ENCODE data around the gene KY.

Gene KY

GRCh38 chr3:134666885-134667284, 16.1 kb upstream of the KY start:
- TF ChIP-seq CTCF (IDR thresholded peaks at IDR 0.05): no peak

GRCh38 chr3:134666466-134666865, 15.6 kb upstream of the KY start:
- no peak for TF ChIP-seq CTCF (IDR thresholded peaks at IDR 0.05)

DNA sequence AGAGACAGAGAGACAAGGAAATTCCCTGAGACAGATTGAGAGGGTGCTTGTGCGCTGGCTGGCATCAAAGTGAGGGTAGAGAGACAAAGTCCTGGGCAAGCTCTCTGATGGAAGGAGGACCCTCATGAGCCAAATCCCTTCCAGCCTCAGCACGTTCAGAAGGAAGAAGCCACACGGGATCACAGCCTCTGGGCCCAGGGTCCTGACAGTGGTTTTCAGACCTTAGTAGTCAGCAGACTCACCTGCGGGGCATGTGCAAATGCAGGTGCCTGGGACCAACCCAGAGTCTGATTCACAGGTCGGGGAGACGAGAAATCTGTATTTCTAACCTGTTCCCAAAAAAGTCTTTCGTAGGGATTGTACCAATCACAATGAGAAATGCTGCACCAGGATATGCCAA, 15.2 kb upstream of the KY start:
- no peak for TF ChIP-seq CTCF (IDR thresholded peaks at IDR 0.05)

DNA sequence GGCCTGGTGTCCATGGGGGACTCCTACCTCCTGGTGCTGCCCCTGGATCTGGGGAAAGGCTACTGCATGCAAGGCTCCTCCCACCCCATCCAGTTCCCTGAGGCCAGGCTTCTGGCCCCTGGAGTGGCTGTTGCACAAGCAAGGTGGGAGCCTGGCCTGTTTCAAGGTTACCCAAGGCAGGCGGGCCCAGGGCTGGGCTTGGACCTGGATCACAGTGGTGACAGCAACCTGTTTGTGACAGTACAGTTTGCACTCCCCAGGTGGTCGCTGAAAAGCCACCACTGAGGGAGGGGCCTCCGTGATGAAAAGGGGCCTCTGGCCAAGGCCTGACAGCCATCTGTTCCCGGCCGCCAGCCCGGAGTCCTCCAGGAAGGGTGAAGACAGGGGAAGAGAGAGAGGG, 14.4 kb upstream of the KY start:
- no peak for TF ChIP-seq CTCF (IDR thresholded peaks at IDR 0.05)

DNA sequence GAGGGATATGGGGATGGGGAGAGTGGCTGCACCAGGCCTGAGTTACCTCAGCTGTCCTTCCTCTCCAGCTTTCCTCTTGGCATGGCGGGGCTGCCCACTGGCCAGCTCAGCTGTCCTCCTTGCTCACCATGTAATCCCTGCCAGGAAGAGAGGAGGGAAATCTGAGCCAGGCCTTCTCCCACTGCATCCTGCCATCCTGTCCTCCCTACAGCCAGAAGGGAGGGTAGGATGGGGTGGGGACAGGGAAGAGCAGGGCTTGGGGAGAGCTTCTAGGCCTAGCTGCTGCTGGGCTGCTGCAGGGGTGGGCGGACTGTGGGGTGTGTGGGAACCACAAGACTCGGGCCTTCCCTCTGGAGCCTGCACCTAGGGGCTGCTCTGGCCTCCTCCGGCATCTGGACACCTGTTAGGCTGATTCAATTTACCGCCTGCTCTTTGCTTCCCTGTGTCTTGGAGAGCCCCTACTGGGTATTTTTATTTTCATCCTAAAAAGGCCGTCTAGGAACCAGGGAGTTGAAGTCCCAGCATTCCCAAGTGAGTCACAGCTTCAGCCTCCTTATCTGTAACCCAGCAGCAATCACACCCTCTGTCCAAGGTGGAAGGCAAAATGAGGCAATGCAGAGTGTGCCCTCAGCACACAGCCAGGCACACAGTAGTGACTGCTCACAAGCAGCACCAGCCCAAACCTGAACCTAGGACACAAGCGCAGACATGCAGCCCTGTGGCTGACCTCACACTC, 13.1 kb upstream of the KY start:
- no peak for TF ChIP-seq CTCF (IDR thresholded peaks at IDR 0.05)

GRCh38 chr3:134660046-134660441, 9.2 kb upstream of the KY start:
- TF ChIP-seq CTCF (IDR thresholded peaks at IDR 0.05): no peak

GRCh38 chr3:134659391-134660045, 8.7 kb upstream of the KY start:
- TF ChIP-seq CTCF (IDR thresholded peaks at IDR 0.05): no peak

Data from LNCAP (cell line).